K562 (cell line): ENCODE data around the gene IL11. TPM values are rescaled to one million over a fixed set of nuclear protein-coding genes. Genes with fewer than 3 reads are reported as not detected.

ENCODE experiments used
- ATAC-seq: fragments of 200-7000 bp; cut with Tn5 transposase; 3 replicates; pipeline ENCODE4 v1.9.1; 2020; ENCODE audit warnings: moderate library complexity
- BruUV-seq: library from RNA; stranded (reverse); fragments of 400-500 nt; replicated peaks from 2 replicates; lab custom pipeline; 2021; lab: Mats Ljungman, UMichigan
- CTCF ChIA-PET: fragments of 300-600 bp; formaldehyde crosslinking; extraction: SDS; loops from one replicate; lab custom pipeline; 2021; ENCODE audit warnings: low intra/inter-chr PET ratio; lab: Yijun Ruan, JAX
- POLR2A ChIA-PET: fragments of 300-600, 350-650 bp; sonication (Branson Sonifier 250); formaldehyde crosslinking; extraction: SDS; loops from one replicate; lab custom pipeline; 2021; ENCODE audit warnings: antibody characterized with exemption, inconsistent platforms; lab: Yijun Ruan, JAX
- DNase-seq, 4 experiments: peaks; one replicate each; pipeline versions ENCODE4 v3.0.0 to v3.0.0-alpha.2; 2011 to 2018; ENCODE audit warnings: low spot score in 3 of 4, mixed read lengths in 3 of 4; ENCODE audit errors: extremely low read depth in 1 of 4
- FAIRE-seq: peaks from 2 replicates; lab custom pipeline; 2011; peaks lifted over from hg19 to GRCh38; lab: Jason Lieb, UNC
- H2AFZ ChIP-seq: 2 replicates; pipeline ENCODE4 v1.6.0; 2011; ENCODE audit warnings: low read depth, low read length, control low read depth, inconsistent platforms
- H3K27ac ChIP-seq: fragments of 200-600 bp; 3 replicates; pipeline ENCODE4 v1.8.0; 2011; ENCODE audit warnings: low read depth, mild to moderate bottlenecking, control low read depth, inconsistent platforms, low read length, moderate library complexity, mixed read lengths; ENCODE audit errors: extremely low read depth
- H3K27me3 ChIP-seq, 2 experiments: fragments of 300-600 bp in 1 of 2; 2 replicates in 1 of 2; 3 replicates in 1 of 2; pipeline versions ENCODE4 v1.6.0 to v1.8.0; 2011; ENCODE audit warnings: inconsistent platforms in 2 of 2, low read length in 2 of 2, mild to moderate bottlenecking in 1 of 2, mixed read lengths in 1 of 2, moderate library complexity in 1 of 2; ENCODE audit not compliant: control insufficient read depth in 2 of 2, insufficient read depth in 2 of 2
- H3K36me3 ChIP-seq: fragments of 300-600 bp; 3 replicates; pipeline ENCODE4 v1.8.0; 2011; ENCODE audit warnings: mild to moderate bottlenecking, low read length, inconsistent platforms; ENCODE audit not compliant: control insufficient read depth, insufficient read depth
- H3K4me1 ChIP-seq, 2 experiments: fragments of 200-600 bp in 1 of 2; replicated peaks in 1 of 2; 2 replicates in 1 of 2; 3 replicates in 1 of 2; pipeline versions ENCODE4 v1.5.1 to v1.8.0; 2011; ENCODE audit warnings: inconsistent platforms in 2 of 2, low read length in 2 of 2, mild to moderate bottlenecking in 1 of 2, mixed read lengths in 1 of 2, moderate library complexity in 1 of 2; ENCODE audit not compliant: control insufficient read depth in 2 of 2, insufficient read depth in 2 of 2
- H3K4me2 ChIP-seq: 2 replicates; pipeline ENCODE4 v1.6.1; 2011; ENCODE audit warnings: low read length, control low read depth, inconsistent platforms, mixed read lengths; ENCODE audit not compliant: insufficient read depth
- H3K4me3 ChIP-seq: fragments of 200-600 bp; sonication (generic), shearing (Covaris generic); 2 replicates; pipeline ENCODE4 v1.5.1; 2016; ENCODE audit warnings: control low read depth, inconsistent platforms
- H3K79me2 ChIP-seq: fragments of 200-600 bp; 3 replicates; pipeline ENCODE4 v1.8.0; 2011; ENCODE audit warnings: low read length, inconsistent platforms; ENCODE audit not compliant: control insufficient read depth, insufficient read depth
- H3K9ac ChIP-seq, 2 experiments: 2 replicates each; pipeline versions ENCODE4 v1.6.0 to v1.6.1; 2011; ENCODE audit warnings: low read depth in 2 of 2, low read length in 2 of 2, control low read depth in 1 of 2, inconsistent platforms in 1 of 2, mild to moderate bottlenecking in 1 of 2, mixed read lengths in 1 of 2; ENCODE audit not compliant: insufficient read depth in 1 of 2
- H3K9me1 ChIP-seq: one replicate; pipeline ENCODE4 v1.6.0; 2011; ENCODE audit warnings: inconsistent platforms, mild to moderate bottlenecking, low read length, moderate library complexity; ENCODE audit not compliant: control insufficient read depth, insufficient read depth
- H3K9me3 ChIP-seq: replicated peaks from 2 replicates; pipeline ENCODE4 v1.5.1; 2011; ENCODE audit warnings: low read depth, low read length, inconsistent platforms; ENCODE audit not compliant: control insufficient read depth, insufficient read depth
- H4K20me1 ChIP-seq: replicated peaks from 2 replicates; pipeline ENCODE4 v1.6.1; 2011; ENCODE audit warnings: low read length, inconsistent platforms, mixed read lengths; ENCODE audit not compliant: control insufficient read depth, insufficient read depth
- ATF4 ChIP-seq: fragments of 450-650 bp; formaldehyde crosslinking; IDR thresholded peaks from 2 replicates; pipeline ENCODE4 v1.4.0; 2022; ENCODE audit warnings: mild to moderate bottlenecking, moderate library complexity
- CBX1 ChIP-seq: sonication (generic); IDR thresholded peaks from 2 replicates; pipeline ENCODE4 v1.6.1; 2016; ENCODE audit warnings: antibody characterized with exemption, low read depth, mild to moderate bottlenecking
- CBX3 ChIP-seq, 2 experiments: IDR thresholded peaks; 1 replicate in 1 of 2; 2 replicates in 1 of 2; pipeline ENCODE4 v1.6.1; 2012; ENCODE audit warnings: inconsistent platforms in 2 of 2, low read length in 2 of 2, borderline replicate concordance in 1 of 2, control low read depth in 1 of 2
- JUN ChIP-seq, 2 experiments: sonication (generic) in 1 of 2; formaldehyde crosslinking in 1 of 2; IDR thresholded peaks; 2 replicates each; pipeline versions ENCODE4 v1.6.1 to v1.8.0; 2012 to 2022; ENCODE audit warnings: borderline replicate concordance in 2 of 2, mild to moderate bottlenecking in 2 of 2, improper control_type of control experiment in 1 of 2, low read depth in 1 of 2, low read length in 1 of 2, missing genetic modification reagents in 1 of 2
- MTA2 ChIP-seq: fragments of 450-650 bp; IDR thresholded peaks from 2 replicates; pipeline ENCODE4 v1.6.1; 2016; ENCODE audit warnings: low read depth
- PTRF ChIP-seq: fragments of 450-650 bp; IDR thresholded peaks from 2 replicates; pipeline ENCODE4 v1.6.1; 2016; ENCODE audit warnings: mild to moderate bottlenecking, missing genetic modification characterization, missing compliant biosample characterization
- STAG1 ChIP-seq: sonication (generic); formaldehyde crosslinking; IDR thresholded peaks from 2 replicates; pipeline ENCODE4 v1.5.0; 2020; ENCODE audit warnings: missing genetic modification reagents, borderline replicate concordance
- TARDBP ChIP-seq: fragments of 450-650 bp; IDR thresholded peaks from 2 replicates; pipeline ENCODE4 v1.6.1; 2016
- TEAD1 ChIP-seq, 2 experiments: fragments of 450-650 bp in 1 of 2; sonication (generic) in 1 of 2; formaldehyde crosslinking; IDR thresholded peaks; 2 replicates each; pipeline versions ENCODE4 v1.4.0 to v1.8.0; 2020 to 2022; ENCODE audit warnings: mild to moderate bottlenecking in 2 of 2, missing genetic modification reagents in 1 of 2
- WGBS: fragments of 100-300 bp; shearing (Covaris generic); methylation state at CpG from one replicate; pipeline ENCODE4 v1.1.6; 2016; ENCODE audit warnings: low coverage, mixed read lengths; ENCODE audit not compliant: insufficient coverage; ENCODE audit errors: missing lambda C conversion rate; 5-methylcytosine and 5-hydroxymethylcytosine counted together
- in situ Hi-C: fragments of 300-500 bp; cut with MboI; formaldehyde crosslinking; loops from 4 replicates; pipeline ENCODE4 v1.15.0; 2018; ENCODE audit warnings: inconsistent platforms, mixed read lengths
- intact Hi-C: fragments of 100-400 bp; cut with micrococcal nuclease; formaldehyde crosslinking; loops from 2 replicates; pipeline ENCODE4 v1.14.2; 2022
- polyA plus RNA-seq, 8 experiments: library from polyadenylated mRNA; depleted of rRNA in 4 of 8; stranded (reverse) in 5 of 8; unstranded in 3 of 8; fragments of >200 nt; fragmentation: Nextera tagmentation in 2 of 8; fragmentation: Illumina TruSeq in 1 of 8; extraction: Ambion mirVana in 2 of 8; extraction: Trizol in 1 of 8; gene quantifications; 2 replicates each; pipeline versions ENCODE4 v1.2.1 to v1.2.3, GENCODE V29; 2011 to 2014; ENCODE audit warnings: inconsistent platforms in 1 of 8, missing spikeins in 1 of 8
- total RNA-seq, 7 experiments: library from RNA; depleted of rRNA in 6 of 7; stranded (reverse); fragments of >200 nt in 6 of 7; fragmentation: Illumina TruSeq in 2 of 7; extraction: Trizol in 2 of 7; gene quantifications; 2 replicates each; pipeline versions ENCODE4 v1.2.1 to v1.2.3, GENCODE V29; 2011 to 2021; ENCODE audit warnings: low replicate concordance in 1 of 7
- TF ChIP-seq, protein P1 (sequence below), 2 experiments: fragments of 450-650 bp; conservative IDR thresholded peaks; 2 replicates each; pipeline ENCODE4 v1.6.1; 2017; ENCODE audit warnings: mild to moderate bottlenecking in 2 of 2, moderate library complexity in 2 of 2
- TF ChIP-seq, protein P2 (sequence below): fragments of 450-650 bp; IDR thresholded peaks from 2 replicates; pipeline ENCODE4 v1.6.1; 2016

The IL11 gene
- total and polyA plus RNA-seq, 9 of the 15 experiments (the other 6 are each of a cell fraction or from before 2014, with no cell fraction given) = 0.04 to 0.42 (median 0.06) TPM; not detected in 6

DNA sequence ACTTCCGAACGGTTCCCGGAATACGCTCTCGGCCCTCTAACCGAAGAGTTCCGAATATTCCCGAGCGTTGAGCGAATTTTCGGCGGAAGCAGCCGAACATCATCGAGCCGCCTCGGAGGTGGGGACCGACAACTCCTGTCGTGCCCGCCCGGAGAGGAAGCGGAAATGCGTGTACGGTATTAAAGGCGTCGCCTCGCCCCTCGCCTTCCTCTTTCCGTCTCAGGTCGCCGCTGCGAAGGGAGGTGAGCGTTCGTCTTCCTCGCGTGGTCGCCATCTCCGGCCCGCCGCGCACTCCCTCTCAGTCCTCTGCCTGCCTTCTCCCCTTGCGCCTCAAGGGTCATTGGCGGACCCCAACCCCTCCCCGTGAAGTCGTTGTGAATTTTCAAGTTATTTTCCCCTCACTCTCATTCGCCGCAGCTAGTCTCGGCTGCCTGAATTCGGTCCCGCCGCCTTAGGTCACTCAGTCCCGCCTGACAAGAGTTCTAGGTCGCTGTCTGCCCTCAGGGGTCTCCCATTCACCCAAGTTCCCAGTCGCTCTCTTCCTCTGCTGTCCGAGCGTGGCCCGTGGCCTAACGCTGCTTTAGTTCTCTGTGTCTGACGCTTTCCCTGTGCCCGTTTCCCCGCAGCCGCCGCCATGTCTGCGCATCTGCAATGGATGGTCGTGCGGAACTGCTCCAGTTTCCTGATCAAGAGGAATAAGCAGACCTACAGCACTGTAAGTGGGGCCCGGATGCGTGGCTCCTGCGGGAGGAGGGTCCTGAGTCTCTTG, 15.6 kb upstream of the IL11 start, which contains the start of gene RPL28 (continued):
- TF ChIP-seq CBX1 = peak; percentile 90; the same call in 1 of the 2 replicates
- TF ChIP-seq, all 486 proteins: peak for 134

DNA sequence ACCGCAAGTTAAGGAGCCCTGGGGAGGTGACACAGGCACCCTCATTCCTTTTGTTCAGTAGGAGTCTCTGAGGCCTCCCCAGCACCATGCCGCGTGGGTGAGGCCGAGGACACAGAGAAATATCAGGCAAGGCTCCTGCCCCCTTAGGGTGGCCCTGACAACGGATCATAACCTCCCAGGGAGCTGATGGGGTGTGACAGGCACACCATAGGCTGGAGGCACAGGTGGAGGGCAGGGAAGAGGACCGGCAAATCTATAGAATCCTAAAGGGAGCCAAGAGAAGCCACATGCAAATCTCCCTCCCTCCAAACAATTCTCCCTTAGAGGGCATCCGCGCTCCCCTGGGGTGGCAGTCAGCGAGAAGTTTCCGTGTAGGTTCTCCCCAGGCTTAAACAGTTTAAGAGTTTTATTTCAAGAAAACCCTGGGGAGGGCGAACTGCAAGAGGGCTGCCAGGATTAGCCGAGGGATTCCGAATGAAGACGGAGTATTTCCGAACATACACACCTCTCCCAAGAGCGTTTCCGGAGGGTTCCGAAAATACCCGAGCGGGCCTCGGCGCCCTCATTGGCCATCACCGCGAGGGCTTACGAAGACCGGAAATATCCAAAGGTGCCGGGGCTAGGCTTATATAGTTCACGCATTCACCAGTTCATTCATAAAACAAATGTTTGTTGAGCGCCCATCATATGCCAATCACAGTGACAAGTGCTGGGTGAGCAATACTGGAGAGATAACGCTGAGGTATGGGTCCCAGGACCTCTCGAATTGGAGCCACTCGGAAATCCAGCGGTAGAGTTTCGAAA, 14.9 kb upstream of the IL11 start:
- intact Hi-C loops = loop anchor here (2.0 to 5.0 kb wide), 3 partner anchors 67 to 168 kb away; no protein-coding TSS in a partner anchor
- FAIRE-seq = no peak
- TSS peak; percentile 68 for BruUV-seq
- TF ChIP-seq TEAD1 (CRISPR knock-in tag; IDR thresholded peaks at IDR 0.05) (peak in 1 of 2 experiments; percentile 32; a peak in 1 of 4 replicates), MTA2 (no peak), PTRF (tag) (no peak), STAG1 (CRISPR knock-in tag) (no peak), CBX3 (IDR thresholded peaks at IDR 0.05; ENCODE audit: borderline replicate concordance in 1 of 2, low read length in 2 of 2) (peak in 1 of 2 experiments; percentile 41; a peak in 1 of 3 replicates), ATF4 (no peak), TARDBP (peak; percentile 59; the same call in 1 of the 2 replicates), JUN (IDR thresholded peaks at IDR 0.05; ENCODE audit: borderline replicate concordance, low read depth, low read length) (peak; percentile 5; the same call in 1 of the 2 replicates), JUN (CRISPR knock-in tag; IDR thresholded peaks at IDR 0.05; ENCODE audit: borderline replicate concordance) (no peak)
- TF ChIP-seq, protein P1, sequence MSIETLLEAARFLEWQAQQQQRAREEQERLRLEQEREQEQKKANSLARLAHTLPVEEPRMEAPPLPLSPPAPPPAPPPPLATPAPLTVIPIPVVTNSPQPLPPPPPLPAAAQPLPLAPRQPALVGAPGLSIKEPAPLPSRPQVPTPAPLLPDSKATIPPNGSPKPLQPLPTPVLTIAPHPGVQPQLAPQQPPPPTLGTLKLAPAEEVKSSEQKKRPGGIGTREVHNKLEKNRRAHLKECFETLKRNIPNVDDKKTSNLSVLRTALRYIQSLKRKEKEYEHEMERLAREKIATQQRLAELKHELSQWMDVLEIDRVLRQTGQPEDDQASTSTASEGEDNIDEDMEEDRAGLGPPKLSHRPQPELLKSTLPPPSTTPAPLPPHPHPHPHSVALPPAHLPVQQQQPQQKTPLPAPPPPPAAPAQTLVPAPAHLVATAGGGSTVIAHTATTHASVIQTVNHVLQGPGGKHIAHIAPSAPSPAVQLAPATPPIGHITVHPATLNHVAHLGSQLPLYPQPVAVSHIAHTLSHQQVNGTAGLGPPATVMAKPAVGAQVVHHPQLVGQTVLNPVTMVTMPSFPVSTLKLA (conservative IDR thresholded peaks at IDR 0.05) = peak in 1 of 2 experiments; percentile 24; a peak in 2 of 4 replicates
- TF ChIP-seq, protein P2, sequence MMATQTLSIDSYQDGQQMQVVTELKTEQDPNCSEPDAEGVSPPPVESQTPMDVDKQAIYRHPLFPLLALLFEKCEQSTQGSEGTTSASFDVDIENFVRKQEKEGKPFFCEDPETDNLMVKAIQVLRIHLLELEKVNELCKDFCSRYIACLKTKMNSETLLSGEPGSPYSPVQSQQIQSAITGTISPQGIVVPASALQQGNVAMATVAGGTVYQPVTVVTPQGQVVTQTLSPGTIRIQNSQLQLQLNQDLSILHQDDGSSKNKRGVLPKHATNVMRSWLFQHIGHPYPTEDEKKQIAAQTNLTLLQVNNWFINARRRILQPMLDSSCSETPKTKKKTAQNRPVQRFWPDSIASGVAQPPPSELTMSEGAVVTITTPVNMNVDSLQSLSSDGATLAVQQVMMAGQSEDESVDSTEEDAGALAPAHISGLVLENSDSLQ = 0 out of 2 replicates have a peak, but pooled peaks have one; percentile 5

More for the DNA sequence above, 14.9 kb upstream of the IL11 start:
- Histone ChIP-seq H4K20me1 (peaks cover 41% of the 10 kb centered on the region), H3K9me1 (peaks cover 16% of the 10 kb centered on the region), H3K79me2 (peaks cover 73% of the 10 kb centered on the region), H3K27ac (peak overlapping the region; percentile 97), H3K27me3 (no peaks in the 10 kb centered on the region), H3K9me3 (no peaks in the 10 kb centered on the region; the same call in 1 of the 2 replicates), H3K36me3 (peaks cover 42% of the 10 kb centered on the region), H3K9ac (peak overlapping the region; percentile 94 to 97), H3K4me2 (peak overlapping the region; percentile 94), H2AFZ (peak overlapping the region; percentile 99), H3K4me3 (peak overlapping the region; percentile 77), H3K4me1 (peaks cover 47 to 61% of the 10 kb centered on the region in 2 experiments)
- CTCF ChIA-PET = no interaction called here
- POLR2A ChIA-PET = interaction anchor here (0.6 to 12.9 kb wide), 15 partner anchors 12 to 250 kb away, joined by 3 to 195 read pairs (median 3); partner anchors contain the start of genes HSPBP1, KMT5C and UBE2S
- peak; percentile 77 to 96 (median 85) for DNase-seq
- in situ Hi-C loops = no loop called here
- peak; percentile 87 for ATAC-seq
- 2% methylated on average over 33 of the region's 34 CpGs for WGBS
